ENCODE measurements around the gene CASP6.

- TF ChIP-seq POLR2AphosphoS5 (IDR thresholded peaks at IDR 0.05; ENCODE audit: low read depth, low read length) = no peak
- no peak for TF ChIP-seq TAF1 (IDR thresholded peaks at IDR 0.05; ENCODE audit: borderline replicate concordance, insufficient read depth, low read length)
These were observed 43.5 kb upstream of the CASP6 start for GRCh38 chr4:109746728-109747127.

All from PFSK-1 (cell line).